GM21825 (cell line): ENCODE results near the gene CD2.

Experiments used
- ATAC-seq: cut with Tn5 transposase; IDR thresholded peaks from one replicate; pipeline ENCODE4 v1.9.1; 2021; ENCODE audit warnings: mild to moderate bottlenecking, moderate library complexity; ENCODE audit not compliant: unreplicated experiment

CD2 gene

DNA sequence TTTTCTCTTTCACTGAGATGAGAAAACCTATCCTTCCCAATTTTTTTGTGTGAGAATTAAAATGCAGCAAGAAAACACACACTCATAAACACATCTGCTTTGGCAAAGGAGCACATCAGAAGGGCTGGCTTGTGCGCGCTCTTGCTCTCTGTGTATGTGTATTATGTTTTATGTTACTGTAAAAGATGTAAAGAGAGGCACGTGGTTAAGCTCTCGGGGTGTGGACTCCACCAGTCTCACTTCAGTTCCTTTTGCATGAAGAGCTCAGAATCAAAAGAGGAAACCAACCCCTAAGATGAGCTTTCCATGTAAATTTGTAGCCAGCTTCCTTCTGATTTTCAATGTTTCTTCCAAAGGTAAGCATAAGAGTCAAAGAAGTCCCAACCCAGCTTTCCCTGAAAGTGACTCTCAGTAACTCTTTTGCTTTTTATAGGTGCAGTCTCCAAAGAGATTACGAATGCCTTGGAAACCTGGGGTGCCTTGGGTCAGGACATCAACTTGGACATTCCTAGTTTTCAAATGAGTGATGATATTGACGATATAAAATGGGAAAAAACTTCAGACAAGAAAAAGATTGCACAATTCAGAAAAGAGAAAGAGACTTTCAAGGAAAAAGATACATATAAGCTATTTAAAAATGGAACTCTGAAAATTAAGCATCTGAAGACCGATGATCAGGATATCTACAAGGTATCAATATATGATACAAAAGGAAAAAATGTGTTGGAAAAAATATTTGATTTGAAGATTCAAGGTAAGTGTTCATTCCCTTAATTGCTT, at the start of gene CD2:
TSS of gene CD2 (plus strand) at position 233 of the 780 bp plus-strand sequence. CDS start at position 296, 63 bp downstream.
- no peak for ATAC-seq

DNA sequence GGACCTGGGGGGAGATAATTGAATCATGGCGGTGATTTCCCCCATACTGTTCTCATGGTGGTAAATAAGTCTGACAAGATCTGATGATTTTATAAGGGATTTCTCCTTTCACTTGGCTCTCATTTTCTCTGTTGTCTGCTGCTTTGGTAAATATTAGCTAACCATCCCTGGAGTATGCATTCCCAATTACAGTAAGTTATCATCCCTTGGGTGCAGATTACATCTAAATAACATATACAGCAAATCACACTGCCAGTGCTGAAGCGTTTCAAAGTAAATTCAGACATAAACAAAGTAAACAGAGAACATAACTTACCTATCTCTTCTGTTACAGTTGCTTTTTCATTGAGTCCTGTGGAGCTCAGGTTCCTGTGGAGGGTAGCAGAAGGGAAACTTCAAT, 48.1 kb upstream of the CD2 start:
- no peak for ATAC-seq

GRCh38 chr1:116706841-116707240, 47.4 kb upstream of the CD2 start:
- ATAC-seq = no peak

DNA sequence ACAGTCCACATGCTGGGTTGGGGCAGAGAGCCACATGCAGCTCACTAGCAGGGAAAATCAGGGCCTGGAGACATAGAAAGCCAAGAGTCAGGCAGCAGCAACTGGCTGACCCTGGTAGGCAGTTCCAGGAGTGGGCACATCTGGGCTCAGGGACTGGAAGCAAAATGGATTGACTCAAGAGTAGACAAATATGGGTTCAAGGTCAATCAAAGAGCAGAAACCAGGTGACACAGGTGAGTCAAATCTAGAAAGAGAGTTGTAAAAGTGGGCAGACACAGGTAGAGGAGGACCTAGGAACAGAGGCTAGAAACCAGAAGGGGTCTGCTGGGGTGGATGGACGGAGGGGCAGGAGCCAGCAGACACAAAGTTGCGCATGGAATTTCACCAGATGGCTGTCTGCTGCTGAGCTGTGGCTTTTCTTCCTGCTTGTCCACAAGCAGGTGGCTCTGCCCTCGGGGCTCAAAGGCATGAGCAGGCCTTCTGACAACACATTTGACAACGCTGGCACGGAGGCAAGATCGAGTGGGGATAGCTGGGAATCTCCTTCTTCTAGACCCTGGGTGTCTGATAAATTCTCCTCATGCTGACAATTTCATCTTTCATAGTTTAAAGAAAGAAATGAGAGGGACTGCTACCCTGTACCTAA, 45.9 kb upstream of the CD2 start:
- no peak for ATAC-seq

- ATAC-seq = no peak
Measured at GRCh38 chr1:116709666-116710167, 44.5 kb upstream of the CD2 start.

- ATAC-seq = no peak
Measured at GRCh38 chr1:116710420-116711262, 43.6 kb upstream of the CD2 start.

DNA sequence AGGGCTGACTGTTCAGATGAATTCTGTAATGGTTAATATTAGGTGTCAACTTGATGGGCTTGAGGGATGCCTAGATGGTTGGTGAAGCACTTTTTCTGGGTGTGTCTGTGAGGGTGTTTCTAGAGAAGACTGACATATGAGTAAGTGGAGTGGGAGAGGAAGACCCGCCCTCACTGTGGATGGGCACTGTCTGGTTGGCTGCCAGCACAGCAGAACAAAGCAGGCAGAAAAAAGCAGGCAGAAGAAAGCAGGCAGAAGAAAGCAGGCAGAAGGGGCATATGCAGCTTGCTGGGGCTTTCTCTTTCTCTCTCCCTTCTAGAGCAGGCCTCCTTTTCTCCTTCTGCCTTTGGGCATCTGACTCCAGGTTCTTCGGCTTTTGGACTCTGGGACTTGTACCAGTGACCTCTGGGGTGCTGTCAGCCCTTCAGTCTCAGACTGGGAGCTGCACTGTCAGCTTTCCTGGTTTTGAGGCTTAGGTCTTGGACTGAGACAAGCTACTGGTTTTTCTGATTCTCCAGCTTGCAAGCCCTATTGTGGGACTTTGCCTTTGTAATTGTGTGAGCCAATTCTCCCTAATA, 42.9 kb upstream of the CD2 start:
- ATAC-seq = no peak

DNA sequence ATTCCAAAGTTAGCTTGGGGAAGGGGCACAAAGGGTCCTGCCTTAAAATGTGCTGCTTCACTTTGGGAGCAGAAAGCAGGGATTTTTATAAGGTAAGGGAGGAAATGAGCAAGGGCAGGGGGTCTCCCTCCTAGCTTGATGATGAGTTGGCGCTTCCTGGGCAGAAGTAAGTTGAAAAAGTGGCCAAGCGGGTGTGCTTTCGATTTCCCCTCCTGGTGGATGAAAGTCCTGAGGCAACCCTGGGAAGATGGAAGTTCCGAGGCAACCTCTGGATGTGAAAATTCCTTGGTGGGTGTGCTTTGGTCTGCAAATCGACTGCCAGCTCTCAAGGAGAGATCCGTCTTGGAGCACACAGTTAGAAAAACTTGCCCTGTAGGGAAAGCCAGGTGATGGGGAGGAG, 41.7 kb upstream of the CD2 start:
- no peak for ATAC-seq

DNA sequence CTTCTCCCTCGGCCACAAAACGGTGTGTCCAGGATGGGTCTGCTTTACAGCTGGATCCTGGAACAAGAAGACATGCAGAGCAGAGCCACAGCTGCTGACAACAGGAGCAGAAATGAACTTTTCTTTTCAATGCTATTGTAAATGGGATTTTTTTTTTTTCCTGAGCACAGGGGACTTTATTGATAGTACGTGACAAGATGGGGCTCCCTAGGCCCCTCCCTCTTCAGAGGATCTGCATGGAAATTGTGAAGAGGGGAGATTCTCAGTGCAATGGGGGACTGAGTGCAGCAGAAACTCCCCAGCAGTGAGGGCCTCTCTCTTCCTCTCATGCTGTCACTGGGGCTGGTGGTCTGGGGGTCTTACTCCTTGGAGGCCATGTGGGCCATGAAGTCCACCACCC, 40.8 kb upstream of the CD2 start:
- no peak for ATAC-seq

DNA sequence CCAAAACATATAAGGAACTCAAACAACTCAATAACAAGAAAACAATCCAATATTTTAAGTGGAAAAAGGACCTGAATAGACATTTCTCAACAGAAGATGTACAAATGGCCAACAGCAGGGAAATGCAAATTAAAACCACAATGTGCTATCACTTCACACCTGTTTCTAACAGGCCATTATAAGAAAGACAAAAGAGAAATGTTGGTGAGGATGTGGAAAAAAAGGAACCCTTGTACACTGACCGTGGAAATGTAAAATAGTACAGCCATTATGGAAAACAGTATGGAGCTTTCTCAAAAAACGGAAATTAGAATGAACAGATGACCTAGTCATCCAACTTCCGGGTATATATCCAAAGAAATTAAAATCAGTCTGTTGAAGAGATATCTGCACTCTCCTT, 37.8 kb upstream of the CD2 start:
- no peak for ATAC-seq

- no peak for ATAC-seq
Measured at GRCh38 chr1:116717318-116717717, 36.9 kb upstream of the CD2 start.

GRCh38 chr1:116720364-116721038, 33.7 kb upstream of the CD2 start:
- ATAC-seq = no peak

- no peak for ATAC-seq
Measured at GRCh38 chr1:116721039-116721405, 33.2 kb upstream of the CD2 start.

GRCh38 chr1:116721451-116722007, 32.7 kb upstream of the CD2 start:
- no peak for ATAC-seq

DNA sequence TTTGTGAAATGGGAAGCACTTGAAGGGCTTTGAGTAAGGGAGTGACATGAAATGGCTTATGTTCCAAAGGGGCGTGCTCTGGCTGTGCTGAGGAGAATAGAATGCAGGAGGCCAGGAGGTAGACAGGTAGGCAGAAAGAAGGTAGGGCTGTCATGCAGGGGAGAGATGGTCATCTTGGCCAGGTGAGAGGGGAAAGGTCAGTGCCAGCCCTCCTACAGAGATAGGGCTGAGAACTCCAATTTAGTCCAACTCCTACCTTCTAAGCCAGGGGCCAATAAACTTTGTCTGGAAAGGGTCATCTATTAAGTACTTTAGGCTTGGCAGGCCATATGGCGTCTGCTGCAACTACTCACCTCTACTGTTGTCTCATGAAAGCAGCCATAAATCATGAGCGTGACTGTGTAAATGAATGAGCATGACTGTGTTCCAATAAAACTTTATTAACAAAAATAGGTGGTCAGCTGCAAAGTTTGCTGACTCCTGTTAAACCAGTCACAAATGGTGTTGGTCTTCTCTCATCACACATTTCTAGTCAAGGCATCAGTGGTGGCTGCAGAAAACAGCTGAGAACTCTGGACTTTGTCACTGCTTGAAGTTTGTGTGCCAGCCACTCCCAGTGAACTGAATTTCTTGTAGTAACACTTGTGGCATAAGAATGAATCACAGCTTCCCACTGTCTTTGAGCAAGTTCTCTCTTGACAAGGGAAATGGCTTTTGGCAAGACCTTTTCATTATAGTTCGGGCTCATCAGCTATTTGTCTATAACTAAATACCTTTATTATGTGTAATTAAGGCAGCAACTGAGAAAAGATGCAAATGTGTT, 32.0 kb upstream of the CD2 start:
- no peak for ATAC-seq

GRCh38 chr1:116724765-116725375, 29.4 kb upstream of the CD2 start:
- ATAC-seq = no peak

GRCh38 chr1:116725798-116726197, 28.4 kb upstream of the CD2 start:
- no peak for ATAC-seq

DNA sequence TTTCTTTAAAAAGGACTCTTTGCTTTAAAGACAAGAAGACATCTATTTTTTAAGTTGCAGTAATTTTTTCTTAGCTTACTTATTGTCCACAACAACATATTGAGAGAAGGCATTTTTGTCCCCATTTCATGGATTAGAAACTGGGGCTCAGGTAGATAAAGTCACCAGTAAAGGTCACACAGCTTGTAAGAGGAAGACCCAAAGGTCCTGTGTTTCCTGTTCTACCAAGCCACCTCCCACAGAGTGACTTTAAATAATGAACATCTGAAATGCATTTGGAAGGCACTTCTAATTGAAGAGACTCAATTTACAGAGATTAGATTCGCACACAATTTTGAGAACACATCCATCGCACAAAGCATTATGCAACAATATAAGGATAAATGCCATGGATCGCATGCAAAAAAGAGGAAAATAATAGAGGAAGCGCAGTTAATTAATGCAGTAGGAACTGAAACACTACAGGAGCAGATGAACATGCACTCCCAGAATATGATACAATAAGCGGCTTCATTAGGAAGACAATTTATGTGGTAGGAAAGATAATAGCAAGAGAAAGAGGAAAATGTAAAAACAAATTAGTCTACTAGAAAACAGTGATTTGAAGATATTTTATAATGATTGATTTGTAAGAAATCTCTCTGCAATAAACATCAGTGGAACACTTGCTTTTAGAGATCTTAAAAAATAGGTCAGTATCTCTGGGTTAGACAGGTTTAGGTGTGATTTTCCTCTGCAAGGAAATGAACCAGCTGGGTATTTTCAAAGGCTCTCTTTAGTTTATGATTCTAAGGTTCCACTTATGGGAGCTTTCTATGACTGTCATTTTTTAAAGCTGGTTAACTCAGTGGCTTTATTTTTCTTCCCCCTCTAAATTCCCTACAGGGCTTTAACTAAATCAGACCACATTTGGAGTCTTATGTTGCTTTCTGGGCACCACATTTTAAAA, 27.1 kb upstream of the CD2 start:
- no peak for ATAC-seq
